Right lobe of liver (tissue), 6 donors: ENCODE results near the gene PAF1. TPM values are rescaled to one million over a fixed set of nuclear protein-coding genes. Genes with fewer than 3 reads are reported as not detected.
"Not testable (repeated sequence)": the region's sequence is repeated elsewhere in the genome, so short reads cannot be mapped to it uniquely, and the experiment has no call there.

Experiments
- ATAC-seq, 4 donors: fragments of 200-7000 bp; cut with Tn5 transposase; one replicate each; pipeline ENCODE4 v1.9.1; 2020; ENCODE audit warnings: mild to moderate bottlenecking in 4 of 4, moderate library complexity in 4 of 4
- DNase-seq, 3 donors: peaks; one replicate each; pipeline ENCODE4 v3.0.0-alpha.2; 2020
- H3K27ac ChIP-seq, 3 donors: fragments of 200-600 bp; one replicate each; pipeline ENCODE4 v1.8.0; 2022
- H3K27me3 ChIP-seq, 2 donors: fragments of 200-600 bp; one replicate each; pipeline ENCODE4 v1.8.0; 2022
- H3K36me3 ChIP-seq, 4 donors: fragments of 200-600 bp; sonication (generic) in 1 of 4; one replicate each; pipeline versions ENCODE4 v1.5.1 to v1.8.0; 2017 to 2022; ENCODE audit warnings: control low read depth in 1 of 4
- H3K4me1 ChIP-seq, 4 donors: fragments of 200-600 bp; sonication (generic) in 1 of 4; one replicate each; pipeline versions ENCODE4 v1.5.1 to v1.8.0; 2017 to 2022; ENCODE audit warnings: control low read depth in 1 of 4
- H3K4me3 ChIP-seq, 3 donors: fragments of 200-600 bp; one replicate each; pipeline ENCODE4 v1.8.0; 2022
- H3K9me3 ChIP-seq, 4 donors: fragments of 200-600 bp; sonication (generic) in 1 of 4; one replicate each; pipeline versions ENCODE4 v1.5.1 to v1.8.0; 2017 to 2022; ENCODE audit warnings: control low read depth in 1 of 4
- CTCF ChIP-seq, 4 donors: fragments of 200-600 bp in 3 of 4; fragments of 450-650 bp in 1 of 4; IDR thresholded peaks; one replicate each; pipeline versions ENCODE4 v1.5.1 to v1.8.0; 2016 to 2022; ENCODE audit warnings: antibody characterized with exemption in 4 of 4, mild to moderate bottlenecking in 2 of 4
- POLR2A ChIP-seq: fragments of 450-650 bp; IDR thresholded peaks from one replicate; pipeline ENCODE4 v1.6.1; 2017; ENCODE audit warnings: antibody characterized with exemption, mild to moderate bottlenecking
- WGBS: methylation state at CpG from one replicate; pipeline ENCODE4 v1.1.6; 2018; ENCODE audit warnings: low coverage, low lambda C conversion rate; ENCODE audit not compliant: insufficient coverage; ENCODE audit errors: missing lambda C conversion rate; 5-methylcytosine and 5-hydroxymethylcytosine counted together
- intact Hi-C, 2 donors: fragments of 100-400 bp; cut with DNase I; formaldehyde crosslinking; loops; one replicate each; pipeline versions ENCODE4 v1.11.2 to v1.14.1; 2022
- total RNA-seq, 6 experiments: library from RNA; depleted of rRNA in 2 of 6; stranded (reverse); fragments of >200 nt in 2 of 6; fragmentation: NEBNext Ultra II Directional in 3 of 6; extraction: Animal tissue kit (Norgen Biotek cat#: 25700) in 3 of 6; gene quantifications; one replicate each; pipeline versions ENCODE4 v1.1.0 to v1.2.4, GENCODE V29; 2016 to 2023
- donor health status: DM: no; HTN: yes; CAD: no.
- donor health status: DM: no; HTN: no; CAD: no.
- donor health status: DM: no; HTN: no; CAD: no.
- donor health status: DM: no; HTN: yes; CAD: no.
- donor health status: DM: no; HTN: yes; CAD: no.

PAF1 gene
- total RNA-seq, 6 experiments from 2014 or later = 18.6 to 34.9 (median 24.8) TPM

DNA sequence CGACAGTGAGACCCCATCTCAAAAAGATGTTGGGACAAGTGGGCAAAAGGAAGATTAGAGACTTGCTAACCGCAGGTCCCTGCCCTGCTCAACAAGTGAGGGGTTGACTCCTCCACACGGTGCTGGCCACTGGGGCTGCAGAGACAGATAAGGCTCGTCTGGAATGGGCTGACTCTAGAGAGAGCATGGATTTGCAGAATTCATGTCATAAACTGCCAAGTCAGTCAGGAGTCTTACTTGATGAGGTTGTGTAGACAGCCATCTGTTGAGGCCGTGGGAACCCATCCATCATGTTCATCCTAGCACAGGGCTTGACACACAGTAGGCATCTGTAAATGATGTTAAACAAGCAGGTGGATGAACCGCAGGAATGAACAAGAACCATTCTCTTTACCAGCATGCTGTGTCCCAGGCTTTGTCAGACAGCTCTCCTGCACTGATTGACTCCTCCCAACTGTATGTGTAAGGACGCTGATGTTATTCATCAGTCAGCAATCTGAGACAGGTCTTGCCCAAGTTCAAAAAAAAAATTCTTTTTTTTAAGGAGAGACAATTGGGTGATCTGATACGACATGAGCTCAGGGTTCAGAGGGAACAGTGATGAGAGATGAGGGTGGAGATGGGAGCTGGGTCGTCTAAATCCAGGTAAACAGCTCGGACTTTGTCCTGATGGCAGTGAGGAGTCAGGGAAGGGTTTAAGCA, 8.8 kb downstream of the PAF1 start:
- no peak overlapping the region for H3K4me3 ChIP-seq
- ATAC-seq (no peak), DNase-seq (no peak)
- H3K9me3 ChIP-seq = no peaks in the 10 kb centered on the region
- TF ChIP-seq CTCF (IDR thresholded peaks at IDR 0.05) = no peak
- TF ChIP-seq POLR2A = no peak
- H3K27me3 ChIP-seq = no peaks in the 10 kb centered on the region
- no peak overlapping the region for H3K27ac ChIP-seq
- peaks cover 0 to 63% (median 20%) of the 10 kb centered on the region in 4 donors for H3K36me3 ChIP-seq
- 80% methylated on average over 8 of the region's 10 CpGs for WGBS
- intact Hi-C loops = no loop called here
- H3K4me1 ChIP-seq = peaks cover 0 to 22% (median 12%) of the 10 kb centered on the region in 4 donors

DNA sequence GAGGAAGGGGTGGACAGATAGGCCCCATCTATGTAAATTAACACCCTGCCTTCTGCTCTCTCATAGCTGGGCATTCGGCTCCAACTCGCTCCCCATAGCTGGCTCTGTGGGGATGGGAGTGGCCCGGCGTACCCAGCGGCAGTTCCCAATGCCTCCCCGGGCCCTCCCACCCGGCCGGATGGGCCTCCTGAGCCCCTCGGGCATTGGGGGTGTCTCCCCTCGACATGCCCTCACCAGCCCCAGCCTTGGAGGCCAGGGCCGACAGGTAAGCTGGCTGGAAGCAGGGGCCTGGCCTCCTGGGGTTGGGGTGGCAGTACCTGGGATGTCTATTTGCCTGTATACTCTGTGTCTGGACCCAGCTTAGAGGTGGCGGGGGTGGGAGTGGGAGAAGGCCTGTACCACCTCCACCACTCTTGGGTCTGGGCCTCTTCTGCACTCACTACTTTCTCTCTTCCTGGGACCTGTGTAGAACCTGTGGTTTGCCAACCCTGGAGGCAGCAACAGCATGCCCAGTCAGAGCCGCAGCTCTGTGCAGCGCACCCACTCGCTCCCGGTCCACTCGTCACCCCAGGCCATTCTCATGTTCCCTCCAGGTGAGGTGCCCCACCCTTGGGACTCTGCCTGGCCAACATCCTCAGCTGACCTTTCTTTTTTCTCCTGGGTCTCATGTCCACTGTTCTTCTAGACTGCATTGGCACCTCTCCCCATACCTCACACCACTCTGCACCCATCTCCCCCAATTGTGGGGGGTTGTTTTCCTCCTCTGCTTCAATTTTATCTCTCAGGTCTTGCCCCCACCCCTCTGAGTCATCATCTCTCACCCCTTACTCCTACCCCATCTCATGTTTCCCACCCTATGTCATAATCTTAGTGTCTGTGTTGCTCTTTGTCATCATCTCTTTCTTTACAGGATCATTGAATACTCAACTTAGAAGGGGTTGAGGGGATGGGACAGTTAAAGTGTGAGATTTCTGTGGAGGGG, 10.1 kb downstream of the PAF1 start:
- TF ChIP-seq POLR2A (no peak), CTCF (IDR thresholded peaks at IDR 0.05) (no peak)
- intact Hi-C loops = no loop called here
- H3K36me3 ChIP-seq = peaks cover 0 to 60% (median 23%) of the 10 kb centered on the region in 4 donors
- peaks cover 0 to 34% (median 17%) of the 10 kb centered on the region in 4 donors for H3K4me1 ChIP-seq
- WGBS = 93% methylated on average over 5 of the region's 17 CpGs
- ATAC-seq (no peak), DNase-seq (no peak)
- H3K27me3 ChIP-seq = no peaks in the 10 kb centered on the region
- H3K9me3 ChIP-seq = no peaks in the 10 kb centered on the region
- H3K27ac ChIP-seq = no peak overlapping the region
- no peak overlapping the region for H3K4me3 ChIP-seq

- Histone ChIP-seq H3K4me3 (no peak overlapping the region), H3K9me3 (no peaks in the 10 kb centered on the region), H3K27me3 (no peaks in the 10 kb centered on the region), H3K27ac (no peak overlapping the region), H3K36me3 (peaks cover 0 to 60% (median 23%) of the 10 kb centered on the region in 4 donors), H3K4me1 (peaks cover 0 to 43% (median 18%) of the 10 kb centered on the region in 4 donors)
- no peak for ATAC-seq
- intact Hi-C loops = no loop called here
- 79% methylated on average over 2 of the region's 14 CpGs for WGBS
- no peak for DNase-seq
- TF ChIP-seq CTCF (IDR thresholded peaks at IDR 0.05) = no peak
Observed at GRCh38 chr19:39379865-39380396, 11.0 kb downstream of the PAF1 start.

DNA sequence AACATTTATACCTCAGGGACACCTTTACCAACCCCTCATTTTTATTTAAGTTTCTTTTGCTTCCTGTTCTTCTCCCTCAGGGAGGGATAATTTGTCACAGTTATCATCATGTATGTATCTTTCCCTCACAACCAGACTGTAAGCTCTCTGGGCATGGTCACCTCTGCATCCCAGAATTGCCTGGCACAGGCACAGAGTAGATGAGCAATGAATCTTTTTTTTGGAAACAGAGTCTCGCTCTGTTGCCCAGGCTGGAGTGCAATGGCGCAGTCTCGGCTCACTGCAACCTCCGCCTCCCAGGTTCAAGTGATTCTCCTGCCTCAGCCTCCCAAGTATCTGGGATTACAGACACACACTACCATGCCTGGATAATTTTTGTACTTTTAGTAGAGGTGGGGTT, 11.5 kb downstream of the PAF1 start:
- DNase-seq, H3K27ac ChIP-seq, H3K4me3 ChIP-seq, intact Hi-C loops, H3K9me3 ChIP-seq, H3K27me3 ChIP-seq, ATAC-seq: not testable (repeated sequence)
- H3K36me3 ChIP-seq = peaks cover 0 to 60% (median 23%) of the 10 kb centered on the region in 4 donors
- peaks cover 0 to 49% (median 21%) of the 10 kb centered on the region in 4 donors for H3K4me1 ChIP-seq
- WGBS = 100% methylated on average over 4 of the region's 4 CpGs
